ENCODE results near the gene UNC13B. TPM values are rescaled to one million over a fixed set of nuclear protein-coding genes. Genes with fewer than 3 reads are reported as not detected.

The UNC13B gene
- total and polyA plus RNA-seq, 9 of the 15 experiments (the other 6 are each of a cell fraction or from before 2014, with no cell fraction given) = 2.4 to 11.5 (median 8.6) TPM

GRCh38 chr9:35179347-35180280 lies 17.8 kb downstream of the UNC13B start (continued):
- TF ChIP-seq THRAP3 (IDR thresholded peaks at IDR 0.05; ENCODE audit: borderline replicate concordance) (no peak), RBM14 (IDR thresholded peaks at IDR 0.05; ENCODE audit: borderline replicate concordance, insufficient read depth, low read depth, low read length) (no peak)

GRCh38 chr9:35180801-35181200 lies 19.0 kb downstream of the UNC13B start:
- no TSS peak for BruUV-seq (replicated peaks)
- H3K27ac ChIP-seq (ENCODE audit: extremely low read depth, low read depth, low read length) = no peak overlapping the region
- WGBS (ENCODE audit: insufficient coverage, low coverage, missing lambda C conversion rate) = 57% methylated on average over 2 of the region's 2 CpGs
- ATAC-seq = no peak
- no peak overlapping the region for H3K4me2 ChIP-seq (ENCODE audit: insufficient read depth, low read length)
- H2AFZ ChIP-seq (ENCODE audit: low read depth, low read length) = no peak overlapping the region
- in situ Hi-C loops (cut with MboI) (no loop called here), intact Hi-C loops (cut with micrococcal nuclease) (no loop called here)
- DNase-seq (ENCODE audit: extremely low read depth in 1 of 4, low spot score in 3 of 4) = no peak
- H3K4me1 ChIP-seq (replicated peaks in 1 of 2; ENCODE audit: control insufficient read depth in 2 of 2, insufficient read depth in 2 of 2, low read length in 2 of 2) = no peaks in the 10 kb centered on the region; a peak in 1 of 5 replicates
- POLR2A ChIA-PET = no interaction called here
- no peaks in the 10 kb centered on the region for H3K9me3 ChIP-seq (replicated peaks; ENCODE audit: control insufficient read depth, insufficient read depth, low read depth, low read length)
- no peak overlapping the region for H3K9ac ChIP-seq (ENCODE audit: insufficient read depth in 1 of 2, low read depth in 2 of 2, low read length in 2 of 2)
- H3K36me3 ChIP-seq (ENCODE audit: control insufficient read depth, insufficient read depth, low read length) = no peaks in the 10 kb centered on the region
- CTCF ChIA-PET (ENCODE audit: low intra/inter-chr PET ratio) = no interaction called here
- H3K9me1 ChIP-seq (ENCODE audit: control insufficient read depth, insufficient read depth, low read length) = no peaks in the 10 kb centered on the region
- no peaks in the 10 kb centered on the region for H4K20me1 ChIP-seq (replicated peaks; ENCODE audit: control insufficient read depth, insufficient read depth, low read length)
- H3K27me3 ChIP-seq (ENCODE audit: control insufficient read depth in 2 of 2, insufficient read depth in 2 of 2, low read length in 2 of 2) = no peaks in the 10 kb centered on the region
- H3K4me3 ChIP-seq = no peak overlapping the region
- no peak for FAIRE-seq
- no peaks in the 10 kb centered on the region for H3K79me2 ChIP-seq (ENCODE audit: control insufficient read depth, insufficient read depth, low read length)
- TF ChIP-seq HMGXB4 (CRISPR knock-in tag; IDR thresholded peaks at IDR 0.05) = no peak
- no peak for TF ChIP-seq ZNF75A (CRISPR knock-in tag; IDR thresholded peaks at IDR 0.05)
- no peak for TF ChIP-seq KAT7 (CRISPR knock-in tag; IDR thresholded peaks at IDR 0.05; ENCODE audit: borderline replicate concordance)
- no peak for TF ChIP-seq KDM5B (IDR thresholded peaks at IDR 0.05; ENCODE audit: insufficient replicate concordance, low read depth, low read length)
- TF ChIP-seq ZNF354B (CRISPR knock-in tag; IDR thresholded peaks at IDR 0.05) = no peak
- no peak for TF ChIP-seq ZNF3 (CRISPR knock-in tag; IDR thresholded peaks at IDR 0.05)
- no peak for TF ChIP-seq TFAP4 (CRISPR knock-in tag; IDR thresholded peaks at IDR 0.05; ENCODE audit: borderline replicate concordance)
- no peak for TF ChIP-seq ZNF717 (CRISPR knock-in tag; IDR thresholded peaks at IDR 0.05)
- no peak for TF ChIP-seq PREB (CRISPR knock-in tag; IDR thresholded peaks at IDR 0.05)
- TF ChIP-seq ZNF253 (CRISPR knock-in tag; conservative IDR thresholded peaks at IDR 0.05) = no peak
- no peak for TF ChIP-seq SIX5 (IDR thresholded peaks at IDR 0.05; ENCODE audit: borderline replicate concordance in 1 of 2, insufficient read depth in 1 of 2, low read depth in 1 of 2, low read length in 2 of 2)
- TF ChIP-seq THRA (IDR thresholded peaks at IDR 0.05) = no peak
